ENCODE data around the gene PLD6.

DNA sequence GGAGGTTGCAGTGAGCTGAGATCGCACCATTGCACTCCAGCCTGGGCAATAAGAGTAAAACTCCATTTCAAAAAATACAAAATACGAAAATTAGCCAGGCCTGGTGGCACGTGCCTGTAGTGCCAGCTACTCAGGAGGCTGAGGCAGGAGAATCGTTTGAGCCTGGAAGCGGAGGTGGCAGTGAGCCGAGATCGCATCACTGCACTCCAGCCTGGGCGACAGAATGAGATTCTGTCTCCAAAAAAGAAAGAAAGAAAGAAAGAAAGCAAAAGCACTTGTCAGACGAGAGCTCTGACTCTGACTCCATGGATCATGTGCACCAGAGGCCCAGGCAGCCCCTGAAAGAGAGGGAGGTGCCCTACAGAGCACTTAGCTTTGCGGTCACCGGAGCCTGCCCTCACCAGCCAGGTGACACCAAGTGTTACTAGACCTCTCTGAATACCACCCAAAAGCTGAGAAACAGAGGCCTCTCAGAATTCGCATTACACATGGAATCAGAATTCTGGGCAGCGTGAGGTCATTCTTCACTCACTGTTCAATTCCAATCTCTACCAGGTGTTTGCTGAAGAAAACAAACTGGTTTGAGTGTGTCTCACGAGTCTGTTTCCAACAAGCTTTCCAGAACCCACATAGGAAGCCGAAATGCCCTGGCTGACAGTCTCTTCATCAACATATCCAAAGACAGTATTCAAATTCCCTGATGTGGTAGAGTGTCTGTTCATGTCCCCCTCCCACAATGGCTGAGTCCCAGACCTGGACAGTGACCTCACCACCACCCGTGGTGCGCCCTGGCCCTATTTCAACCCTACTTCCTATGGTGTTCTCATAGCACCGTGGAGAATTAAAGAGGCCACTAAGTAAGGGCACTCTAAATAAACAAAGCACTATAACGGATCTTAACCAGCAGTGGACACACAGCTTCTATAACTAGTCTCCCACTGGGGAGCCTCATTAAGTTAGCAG, 29.4 kb upstream of the PLD6 start:
- no peak for TF ChIP-seq EP300 (IDR thresholded peaks at IDR 0.05)
- TF ChIP-seq POLR2AphosphoS5 (IDR thresholded peaks at IDR 0.05): no peak

Measured in upper lobe of left lung (tissue), 4 donors.